ENCODE results near the gene KMO.

Gene KMO

GRCh38 chr1:241532162-241532531 is at the start of gene KMO:
TSS of gene KMO (plus strand) at chr1:241532378. CDS start at chr1:241532445, 67 bp downstream.
- DNase-seq: peak in 1 of 6 experiments; percentile 34

GRCh38 chr1:241482761-241483250 is 49.4 kb upstream of the KMO start:
- DNase-seq: no peak

DNA sequence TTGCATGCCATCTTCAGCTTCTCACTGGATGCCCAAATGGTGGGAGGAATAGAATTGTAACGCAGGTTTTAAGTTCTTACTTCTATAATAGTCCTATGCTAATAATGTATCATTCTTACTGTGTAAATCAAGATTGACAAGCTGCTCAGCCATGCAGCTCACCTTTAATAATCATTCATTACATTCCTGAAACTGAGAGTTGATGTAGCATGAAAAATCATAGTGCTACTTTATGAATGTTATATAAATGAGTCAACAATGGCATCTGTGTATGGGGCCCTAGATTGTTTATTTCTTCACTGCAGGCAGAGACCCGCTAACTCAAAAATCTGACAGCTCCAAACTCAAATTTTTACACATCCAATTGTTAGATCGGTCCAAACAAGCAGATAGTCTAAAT is 47.0 kb upstream of the KMO start:
- DNase-seq: no peak

- DNase-seq: no peak
These were observed 46.6 kb upstream of the KMO start for GRCh38 chr1:241485554-241485992.

- no peak for DNase-seq
These were observed 43.4 kb upstream of the KMO start for GRCh38 chr1:241488739-241489138.

DNA sequence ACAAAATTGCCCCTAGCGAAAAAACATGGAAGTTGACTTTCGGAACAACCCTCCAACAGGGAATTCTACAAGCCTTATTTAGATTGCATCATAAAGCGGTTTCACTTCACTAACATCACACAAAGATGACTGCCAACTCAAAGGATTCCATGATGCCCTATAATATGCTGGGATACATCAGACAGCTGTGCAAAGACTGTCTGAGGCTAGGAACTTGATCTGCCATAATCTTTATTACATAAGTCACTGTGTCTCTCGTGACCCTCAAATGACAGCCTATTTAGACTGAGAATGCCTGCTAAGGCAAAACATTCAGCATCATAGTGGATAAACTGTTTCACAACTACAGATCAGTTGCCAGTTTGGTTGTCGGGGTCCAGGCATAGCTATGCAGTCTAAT is 36.4 kb upstream of the KMO start:
- no peak for DNase-seq

DNA sequence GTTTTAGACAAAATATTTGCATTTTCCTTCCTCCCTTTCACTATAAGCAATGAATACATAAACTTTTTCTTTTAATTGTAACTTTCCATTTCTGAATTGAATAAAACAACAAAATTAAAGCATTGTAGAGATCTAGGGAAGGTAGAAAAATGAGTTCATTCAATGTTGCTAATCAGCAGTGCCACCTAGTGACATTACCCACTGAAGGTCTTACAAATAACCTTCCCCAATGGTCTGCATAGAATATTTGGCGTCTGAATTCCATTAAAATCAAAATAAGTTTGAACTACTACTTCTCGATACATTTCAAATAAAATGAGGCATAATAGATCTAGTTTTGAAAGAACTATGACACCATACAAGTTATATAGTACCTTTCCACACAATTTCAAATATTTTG is 32.3 kb upstream of the KMO start:
- no peak for DNase-seq

DNA sequence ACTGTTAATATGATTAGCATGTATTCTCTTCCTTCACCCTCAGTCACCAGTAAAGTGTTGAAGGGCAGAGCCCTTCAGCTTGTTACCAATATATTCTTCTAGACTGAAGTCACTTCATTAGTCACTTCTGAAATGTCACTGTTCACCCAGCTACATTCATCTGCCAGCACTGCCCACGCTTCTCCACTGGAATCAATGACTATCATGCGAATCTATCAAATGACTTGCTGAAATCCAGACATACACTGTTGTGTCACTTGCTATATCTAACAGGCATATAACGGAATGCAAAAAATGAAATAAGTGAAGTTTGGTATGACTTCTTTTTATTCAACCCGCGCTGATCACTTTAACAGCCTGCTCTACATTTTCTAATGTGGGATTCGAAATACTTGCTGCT is 28.7 kb upstream of the KMO start:
- no peak for DNase-seq

DNA sequence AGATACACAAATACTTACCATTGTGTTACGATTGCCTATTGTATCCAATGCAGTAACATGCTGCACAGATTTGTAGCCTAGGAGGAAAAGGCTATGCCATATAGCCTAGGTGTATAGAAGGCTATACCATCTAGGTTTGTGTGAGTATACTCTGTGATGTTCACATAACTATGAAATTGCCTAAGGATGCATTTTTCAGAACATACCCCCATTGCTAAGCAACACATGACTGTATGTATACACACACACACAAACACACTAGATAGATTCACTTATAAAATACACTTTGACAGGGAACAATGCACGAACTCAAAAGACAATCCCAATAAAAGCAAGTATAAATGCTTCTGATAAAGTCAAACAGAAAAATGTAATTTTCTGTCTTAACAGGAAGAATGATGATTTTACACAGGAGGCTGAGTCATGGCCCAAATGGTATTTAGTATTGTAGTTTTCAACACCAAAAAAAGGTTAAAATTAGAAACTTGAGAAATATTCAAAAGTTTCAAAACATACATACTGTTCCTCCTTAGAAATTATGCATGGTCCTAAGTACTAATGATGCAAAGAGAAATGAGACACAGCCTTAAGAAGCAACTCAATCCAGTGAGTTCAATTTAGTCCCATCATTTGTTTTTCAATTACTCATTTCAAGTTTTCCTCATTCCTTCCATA is 24.9 kb upstream of the KMO start:
- DNase-seq: no peak

DNA sequence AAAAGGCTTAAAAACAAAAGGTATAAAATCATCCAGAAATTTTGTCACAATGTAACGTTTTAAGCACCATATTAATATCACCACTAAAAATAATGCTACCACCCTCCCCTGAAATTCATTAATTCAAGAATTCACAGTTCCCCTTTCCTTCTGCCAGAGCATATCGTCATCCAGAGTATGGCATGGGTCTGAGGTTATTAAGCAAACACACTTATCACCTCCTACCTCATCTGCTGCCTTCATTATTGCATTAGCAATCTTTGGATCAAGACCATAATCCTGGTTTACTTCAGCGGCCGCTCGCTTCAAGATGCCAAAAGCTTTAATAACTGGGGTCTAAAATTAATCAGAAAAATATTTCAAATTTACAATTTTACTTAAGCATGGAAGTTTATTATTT is 18.8 kb upstream of the KMO start:
- no peak for DNase-seq

GRCh38 chr1:241518476-241519307 is 13.5 kb upstream of the KMO start:
- peak in 3 of 6 experiments; percentile 45 to 61 (median 55) for DNase-seq

DNA sequence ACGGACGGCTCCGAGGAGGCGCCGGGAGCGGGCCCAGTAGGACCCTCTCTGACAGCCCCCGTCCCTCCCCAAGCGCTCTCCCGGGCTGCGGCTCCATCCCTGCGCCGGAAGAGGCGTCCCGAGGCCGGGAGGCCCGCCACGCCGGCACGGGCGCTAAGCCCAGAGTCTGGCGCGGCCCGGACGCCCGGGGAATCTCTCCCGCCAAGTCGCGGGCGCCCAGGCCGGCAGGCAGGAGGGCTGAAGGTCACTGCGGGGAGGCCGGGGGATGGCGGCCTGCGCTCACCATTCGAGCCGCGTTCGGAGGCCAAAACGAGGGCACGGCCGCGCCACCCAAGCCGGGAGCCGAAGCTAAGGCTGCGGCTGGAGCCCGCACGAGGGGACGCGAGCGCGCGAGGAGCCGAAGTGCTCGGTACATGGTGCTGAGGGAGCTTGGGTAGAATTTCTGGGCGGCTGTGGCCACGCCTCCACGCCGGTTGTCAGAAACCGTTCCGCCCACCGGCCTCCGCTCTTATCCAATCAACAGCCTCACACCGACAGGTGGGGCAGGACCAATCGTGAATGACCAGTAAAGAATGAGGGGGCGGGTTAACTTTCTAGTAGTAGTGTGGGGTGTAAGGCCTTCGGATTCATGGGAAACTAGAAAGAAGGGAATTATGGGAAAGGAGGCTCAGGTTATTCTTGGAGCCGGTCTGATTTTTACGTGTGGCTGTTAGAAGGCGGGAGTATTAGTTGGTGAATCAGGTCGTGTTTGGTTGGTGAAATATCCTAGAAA is 12.7 kb upstream of the KMO start, which contains the start of gene FH:
Gene FH, minus strand, starts transcription at position 448 of the 772 bp plus-strand sequence. Its CDS starts 33 bp downstream, at position 415.
- peak; percentile 88 to 93 (median 92) for DNase-seq

GRCh38 chr1:241520080-241520465 is 12.1 kb upstream of the KMO start:
- DNase-seq: no peak

DNA sequence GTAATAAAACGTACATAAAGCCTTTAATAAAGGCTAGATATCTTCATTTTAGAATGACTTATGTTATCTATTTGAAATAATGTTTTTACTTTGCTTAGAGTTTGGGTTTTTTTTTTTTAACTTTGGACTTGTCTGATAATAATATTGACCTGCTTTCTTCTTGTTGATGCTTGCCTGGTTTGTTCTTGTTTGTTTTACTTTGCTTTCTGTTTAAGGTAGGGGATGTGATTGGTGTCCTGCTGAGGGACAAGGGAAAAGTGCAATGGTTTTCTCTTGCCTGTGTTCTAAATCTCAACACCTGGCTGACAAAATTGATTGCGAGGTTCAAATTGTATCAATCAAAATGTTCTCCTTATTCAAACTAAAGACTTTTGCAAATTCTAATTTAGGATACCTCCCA is 10.5 kb upstream of the KMO start:
- no peak for DNase-seq

- DNase-seq: no peak
These were observed 7.2 kb upstream of the KMO start for GRCh38 chr1:241525026-241525425.

GRCh38 chr1:241527146-241527545 is 5.0 kb upstream of the KMO start:
- DNase-seq: no peak

GRCh38 chr1:241531195-241532161 is 700 bp upstream of the KMO start:
- peak in 3 of 6 experiments; percentile 61 to 78 (median 71) for DNase-seq

DNA sequence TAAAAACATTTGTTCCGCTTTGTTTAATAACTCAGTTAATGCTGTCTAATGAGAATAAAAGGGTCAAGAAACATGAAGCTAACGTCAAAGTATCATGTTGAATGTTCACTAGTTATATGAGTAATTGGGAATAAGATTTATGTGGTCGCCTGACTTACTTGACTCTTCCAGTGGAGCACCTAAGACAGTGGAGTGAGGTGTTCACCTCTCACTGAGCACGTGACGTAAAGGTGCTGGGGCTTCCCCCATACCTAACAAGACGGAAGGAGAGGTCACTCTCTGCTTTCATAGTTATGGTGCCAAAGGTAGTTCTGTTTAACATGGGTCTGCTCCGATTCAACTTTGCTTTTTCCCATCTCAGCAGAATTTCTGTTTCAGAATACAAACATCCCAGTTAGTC is 686 bp downstream of the KMO start:
- no peak for DNase-seq

- no peak for DNase-seq
These were observed 1.3 kb downstream of the KMO start for GRCh38 chr1:241533326-241534115.

DNA sequence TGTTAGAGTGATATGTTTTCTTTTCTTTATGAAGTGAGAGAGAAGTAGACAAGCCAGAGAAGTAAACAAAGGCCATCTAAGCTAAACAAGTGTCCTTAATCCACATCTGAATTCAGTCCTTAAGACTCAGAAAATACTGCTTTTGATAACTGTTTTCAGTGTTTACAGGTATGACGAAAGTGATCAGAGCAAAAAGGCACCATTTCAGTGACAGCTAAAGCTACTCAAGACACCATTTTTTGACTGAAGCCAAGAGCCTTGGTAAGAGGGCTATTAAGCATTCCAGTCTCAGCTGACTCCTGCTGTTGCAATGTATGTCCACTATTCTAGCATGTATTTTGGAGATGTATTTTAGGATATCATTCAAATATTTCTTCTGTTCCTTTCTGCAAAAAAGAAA is 4.1 kb downstream of the KMO start:
- no peak for DNase-seq

GRCh38 chr1:241536969-241537368 is 4.8 kb downstream of the KMO start:
- no peak for DNase-seq
